GM21381 (cell line): ENCODE data around the gene ARHGAP18.

Experiments
- ATAC-seq: cut with Tn5 transposase; IDR thresholded peaks from one replicate; pipeline ENCODE4 v1.9.1; 2021; ENCODE audit warnings: mild to moderate bottlenecking, moderate library complexity; ENCODE audit not compliant: unreplicated experiment

The ARHGAP18 gene

DNA sequence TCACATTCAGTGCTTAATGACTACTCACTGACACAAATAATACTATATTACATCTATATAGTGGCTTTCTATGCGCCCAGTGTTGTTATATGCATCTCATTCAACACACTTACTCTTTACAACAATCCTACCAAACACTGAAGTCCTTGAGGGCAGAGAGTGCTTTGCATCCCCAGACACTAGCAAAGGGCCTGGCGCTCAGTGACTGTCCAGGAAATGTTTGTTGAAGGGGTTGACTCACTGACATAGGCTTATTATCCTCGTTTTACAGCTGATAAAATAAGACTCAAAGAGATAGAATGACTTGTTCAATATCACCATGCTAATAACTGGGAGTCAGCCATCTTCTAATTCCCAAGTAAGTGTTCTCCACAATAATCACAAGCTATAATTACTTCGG is 163.3 kb downstream of the ARHGAP18 start:
- ATAC-seq: no peak

DNA sequence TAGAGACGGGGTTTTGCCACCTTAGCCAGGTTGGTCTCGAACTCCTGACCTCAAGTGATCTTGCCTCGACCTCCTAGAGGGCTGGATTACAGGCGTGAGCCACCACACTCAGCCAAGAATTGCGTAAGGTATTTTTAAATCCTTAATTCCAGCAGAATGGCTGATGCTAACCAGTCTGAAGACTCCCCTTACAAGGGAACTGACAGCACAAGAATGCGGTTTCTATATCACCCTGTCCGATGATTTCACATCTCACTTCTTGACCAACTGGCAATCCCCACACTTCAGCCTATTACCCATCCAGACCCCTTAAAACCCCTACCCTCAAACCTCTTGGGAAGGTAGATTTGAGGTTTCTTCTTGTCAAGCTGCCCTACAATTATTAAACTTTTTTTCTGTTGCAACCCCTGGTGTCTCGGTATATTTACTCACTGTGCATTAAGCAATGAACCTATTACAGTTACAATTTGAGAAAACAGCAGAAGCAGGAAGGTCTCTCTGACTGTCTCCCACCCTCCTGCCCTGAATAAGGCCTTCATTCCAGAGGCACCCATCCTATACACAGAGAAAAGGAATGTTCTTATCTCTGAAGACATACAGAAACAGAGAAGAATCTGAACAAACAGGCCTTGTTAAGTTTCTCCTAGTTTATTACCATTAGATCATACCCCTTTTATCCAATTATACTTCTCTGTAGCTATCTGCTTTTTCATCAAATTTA is 164.9 kb downstream of the ARHGAP18 start:
- ATAC-seq: no peak

DNA sequence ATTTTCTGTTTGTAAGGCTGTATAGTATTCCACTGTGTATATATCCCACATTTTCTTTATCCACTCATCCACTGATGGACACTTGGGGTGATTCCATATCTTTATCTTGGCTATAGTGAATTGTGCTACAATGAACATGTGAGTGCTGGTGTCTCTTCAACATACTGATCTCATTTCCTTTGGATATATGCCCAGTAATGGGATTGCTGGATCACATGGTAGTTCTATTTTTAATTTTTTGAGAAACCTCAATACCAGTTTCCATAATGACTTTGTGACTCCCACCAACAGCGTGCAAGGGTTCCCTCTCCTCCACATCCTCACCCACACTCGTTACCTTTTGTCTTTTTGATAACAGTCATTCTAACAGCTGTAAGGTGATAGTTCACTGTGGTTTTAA is 166.0 kb downstream of the ARHGAP18 start:
- no peak for ATAC-seq

DNA sequence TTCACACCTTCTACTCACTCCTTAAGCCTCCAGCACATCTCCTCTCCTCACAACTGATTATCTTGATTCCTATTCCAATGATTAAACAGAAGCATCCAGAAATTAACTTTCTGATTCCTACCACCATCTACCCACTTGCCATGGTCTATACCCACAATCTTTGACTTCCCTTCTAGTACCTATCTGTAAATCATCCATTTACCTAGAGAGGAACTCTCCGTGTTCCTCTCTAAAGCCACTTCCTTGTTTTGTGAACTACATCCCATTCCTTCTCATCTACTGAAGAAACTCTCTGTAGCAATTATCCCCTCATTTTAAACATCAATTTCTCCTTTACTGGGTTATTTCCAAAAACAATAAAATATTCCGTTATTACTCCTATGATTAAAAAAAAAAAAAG is 167.3 kb downstream of the ARHGAP18 start:
- ATAC-seq: no peak

DNA sequence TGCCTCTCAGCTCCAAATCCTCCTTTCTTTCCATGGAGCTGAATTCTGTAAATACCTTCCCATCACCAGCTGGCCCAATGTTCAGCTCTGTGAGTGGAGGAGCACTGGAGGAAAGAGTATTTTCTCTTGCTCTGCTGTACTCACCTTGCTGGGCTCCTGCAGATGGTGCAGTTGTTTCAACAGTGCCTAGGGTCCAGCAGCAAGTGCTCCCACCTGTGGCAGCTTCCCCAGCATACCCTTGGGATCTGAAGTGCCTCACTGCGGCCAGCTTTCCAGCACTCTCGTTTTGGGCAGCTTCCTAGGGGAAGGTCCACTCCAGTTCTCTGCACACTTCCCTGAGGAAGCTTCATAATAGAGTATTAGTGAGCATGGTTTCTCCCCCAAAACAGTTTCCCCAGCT is 170.9 kb downstream of the ARHGAP18 start:
- ATAC-seq: no peak

DNA sequence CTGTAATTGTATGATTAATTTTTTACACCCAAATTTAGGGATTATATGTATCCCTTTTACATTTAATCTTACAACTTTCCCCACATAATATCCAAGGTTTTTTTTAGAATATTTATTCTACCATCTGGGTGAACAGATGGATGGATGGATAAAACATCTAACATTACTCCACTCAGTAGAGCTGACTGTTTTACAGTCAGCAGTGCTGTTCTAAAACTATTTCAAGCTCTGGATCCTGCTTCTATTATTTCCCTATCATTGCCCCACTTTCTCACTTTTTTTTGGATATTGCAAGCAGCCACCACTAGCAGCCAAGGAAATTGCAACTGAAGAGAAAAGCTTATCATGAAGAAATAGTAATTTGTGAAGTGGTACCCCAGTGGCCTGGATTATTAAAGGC is 173.7 kb downstream of the ARHGAP18 start:
- no peak for ATAC-seq

DNA sequence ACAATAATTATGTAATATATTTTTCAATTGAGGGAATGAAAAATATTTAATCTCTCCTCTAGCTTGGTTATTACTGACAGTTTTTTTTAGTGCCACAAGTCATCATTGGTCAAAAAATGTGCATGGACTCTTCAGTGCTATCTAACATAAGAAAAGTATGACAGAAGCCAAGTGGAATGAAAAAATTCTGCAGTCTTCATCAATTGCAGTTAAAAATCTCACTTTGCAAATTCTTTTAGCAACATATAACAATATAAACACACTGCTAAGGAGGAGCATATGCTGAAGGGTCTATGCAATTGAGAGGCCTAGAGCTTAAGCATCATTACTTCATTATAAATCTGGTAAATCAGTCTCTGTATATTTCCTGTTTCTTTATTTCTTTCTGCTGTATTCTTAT is 175.1 kb downstream of the ARHGAP18 start:
- ATAC-seq: no peak
